ENCODE data around the gene KBTBD4.

The KBTBD4 gene

DNA sequence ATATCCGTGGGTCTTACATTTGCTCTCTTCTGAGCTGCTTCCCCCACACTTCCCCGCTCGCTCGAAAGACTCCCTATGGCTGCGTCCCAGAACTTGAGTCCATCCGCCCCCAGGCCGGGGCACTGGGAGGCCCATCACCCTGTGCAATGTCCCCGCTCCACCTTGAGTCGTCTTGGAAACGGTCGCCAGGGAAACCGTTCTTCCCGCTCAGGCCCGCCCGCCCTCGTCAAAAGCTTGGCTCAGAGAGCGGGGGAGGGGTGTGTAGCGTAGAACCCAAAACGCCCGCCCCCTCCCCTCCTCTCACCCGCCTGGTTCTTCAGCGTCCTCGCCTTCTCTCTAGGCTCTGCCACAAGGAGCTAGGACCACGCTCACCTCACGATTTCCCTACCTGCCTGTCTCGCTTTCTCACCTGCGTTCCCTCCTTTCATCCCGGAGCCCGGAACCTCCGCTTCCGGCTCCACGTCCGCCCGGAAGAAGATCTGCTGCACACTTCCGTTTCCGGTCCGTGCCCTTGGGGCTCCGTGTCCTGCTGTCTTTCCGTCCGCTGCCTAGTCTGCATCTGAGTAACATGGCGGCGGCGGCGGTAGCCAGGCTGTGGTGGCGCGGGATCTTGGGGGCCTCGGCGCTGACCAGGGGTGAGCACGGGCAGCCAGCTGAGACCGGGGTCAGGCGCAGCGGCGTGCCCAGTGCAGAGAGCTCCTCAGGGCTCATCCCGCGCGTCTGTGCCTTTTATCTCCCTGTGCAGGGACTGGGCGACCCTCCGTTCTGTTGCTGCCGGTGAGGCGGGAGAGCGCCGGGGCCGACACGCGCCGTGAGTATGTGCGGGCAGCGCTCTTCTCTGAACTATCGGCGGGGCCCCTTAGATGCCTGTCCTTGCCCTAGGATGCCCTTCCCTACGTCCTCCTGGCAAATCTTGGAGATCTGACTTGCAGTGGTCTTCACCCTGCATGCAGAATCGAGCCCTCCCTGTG, at the start of gene KBTBD4, which contains the start of gene NDUFS3:
Gene KBTBD4, minus strand, starts transcription at position 447 of the 971 bp plus-strand sequence. Its CDS starts 19 bp downstream, at position 428.
Gene NDUFS3, plus strand, starts transcription at position 551 of the 971 bp plus-strand sequence. Its CDS starts 18 bp downstream, at position 569.
- peak; percentile 94 for DNase-seq

GRCh38 chr11:47628026-47628425, 49.3 kb upstream of the KBTBD4 start:
- no peak for DNase-seq

DNA sequence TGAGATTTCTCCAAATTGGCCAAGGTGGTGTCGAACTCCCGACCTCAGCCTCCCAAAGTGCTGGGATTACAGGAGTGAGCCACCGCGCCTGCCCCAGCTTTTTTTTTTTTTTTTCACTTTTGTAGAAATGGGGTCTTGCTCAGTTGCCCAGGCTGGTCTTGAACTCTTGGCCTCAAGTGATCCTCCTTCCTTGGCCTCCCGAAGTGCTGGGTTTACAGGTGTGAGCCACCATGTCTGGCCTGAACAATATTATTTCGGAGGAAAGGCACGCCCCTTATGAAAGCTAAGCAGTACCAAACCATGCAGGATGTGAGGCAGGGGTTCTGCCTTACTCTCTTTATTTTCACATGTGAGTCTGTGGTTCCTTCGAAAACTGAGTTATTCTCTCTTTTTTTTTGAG, 47.5 kb upstream of the KBTBD4 start:
- no peak for DNase-seq

- DNase-seq = no peak
Observed at GRCh38 chr11:47620836-47621378, 42.1 kb upstream of the KBTBD4 start.

DNA sequence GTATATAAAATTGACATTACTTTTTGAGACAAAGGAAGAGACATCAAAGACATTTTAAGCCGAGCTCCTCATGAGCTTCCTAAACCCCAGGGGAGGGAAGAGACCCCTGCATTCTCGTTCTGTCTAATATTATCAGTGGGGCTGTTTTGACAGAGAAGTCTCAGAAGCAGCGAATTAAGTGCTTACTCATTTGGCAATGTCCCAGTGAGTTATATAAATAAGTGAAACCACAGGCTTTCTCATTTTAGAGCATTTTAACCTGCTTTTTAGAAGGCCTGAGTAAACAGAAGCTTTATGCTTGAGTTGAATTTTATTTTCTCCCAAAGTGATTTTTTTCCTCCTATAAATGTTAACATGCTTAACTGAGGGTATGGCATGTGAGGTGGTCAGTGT, 38.6 kb upstream of the KBTBD4 start:
- no peak for DNase-seq

- peak; percentile 65 for DNase-seq
Observed at GRCh38 chr11:47616726-47617416, 38.1 kb upstream of the KBTBD4 start.

GRCh38 chr11:47615249-47615648, 36.5 kb upstream of the KBTBD4 start:
- no peak for DNase-seq

- peak; percentile 65 for DNase-seq
Observed at GRCh38 chr11:47611348-47611794, 32.6 kb upstream of the KBTBD4 start.

DNA sequence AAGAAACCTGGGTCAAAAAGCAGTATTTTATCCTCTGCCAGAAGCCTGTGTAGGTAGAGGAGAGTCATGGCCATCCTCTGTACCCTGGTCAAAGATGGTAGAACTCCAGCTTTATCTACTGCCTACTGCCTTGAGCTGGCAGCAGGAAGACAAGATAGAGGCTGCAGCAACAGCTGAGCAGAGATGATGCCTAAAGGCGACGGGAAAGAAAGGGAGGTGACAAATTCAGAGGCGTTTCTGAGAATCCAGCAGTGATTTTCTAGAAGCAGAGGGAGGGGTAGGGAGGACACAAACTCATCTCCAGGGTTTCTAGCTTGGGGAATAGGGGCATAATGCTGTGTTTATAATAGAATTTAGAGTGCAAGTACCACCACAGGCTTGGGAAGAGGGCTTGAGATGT, 30.9 kb upstream of the KBTBD4 start:
- DNase-seq = no peak

- no peak for DNase-seq
Observed at GRCh38 chr11:47607380-47607779, 28.6 kb upstream of the KBTBD4 start.

GRCh38 chr11:47606731-47607130, 28.0 kb upstream of the KBTBD4 start:
- DNase-seq = no peak

GRCh38 chr11:47605921-47606320, 27.2 kb upstream of the KBTBD4 start:
- DNase-seq = no peak

GRCh38 chr11:47603295-47603694, 24.5 kb upstream of the KBTBD4 start:
- DNase-seq = no peak

DNA sequence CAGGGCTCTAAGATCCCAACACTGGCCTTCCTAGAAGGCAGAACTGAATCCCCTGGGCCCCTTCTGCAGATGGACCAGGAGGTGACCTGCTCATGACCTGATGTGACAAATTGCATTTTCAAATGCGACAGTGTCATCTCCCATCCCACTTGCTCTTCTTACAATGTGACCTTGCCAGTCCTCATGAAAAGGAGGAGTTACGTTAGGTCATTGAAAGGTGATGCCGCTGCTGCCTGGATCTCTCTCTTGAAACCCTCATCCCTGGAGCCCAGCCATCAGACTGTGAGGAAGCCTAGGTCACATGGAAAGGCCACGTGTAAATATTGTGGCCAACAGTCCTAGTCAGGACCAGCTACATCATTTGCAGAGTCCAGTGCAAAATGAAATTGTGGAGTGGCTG, 21.1 kb upstream of the KBTBD4 start:
- DNase-seq = no peak

GRCh38 chr11:47595967-47596366, 17.2 kb upstream of the KBTBD4 start:
- no peak for DNase-seq

GRCh38 chr11:47595029-47595428, 16.3 kb upstream of the KBTBD4 start:
- no peak for DNase-seq

- DNase-seq = no peak
Observed at GRCh38 chr11:47593934-47594855, 15.4 kb upstream of the KBTBD4 start, which contains the start of gene C1QTNF4. C1QTNF4 (minus strand) TSS chr11:47594411; CDS start chr11:47590810, 3,601 bp downstream.

DNA sequence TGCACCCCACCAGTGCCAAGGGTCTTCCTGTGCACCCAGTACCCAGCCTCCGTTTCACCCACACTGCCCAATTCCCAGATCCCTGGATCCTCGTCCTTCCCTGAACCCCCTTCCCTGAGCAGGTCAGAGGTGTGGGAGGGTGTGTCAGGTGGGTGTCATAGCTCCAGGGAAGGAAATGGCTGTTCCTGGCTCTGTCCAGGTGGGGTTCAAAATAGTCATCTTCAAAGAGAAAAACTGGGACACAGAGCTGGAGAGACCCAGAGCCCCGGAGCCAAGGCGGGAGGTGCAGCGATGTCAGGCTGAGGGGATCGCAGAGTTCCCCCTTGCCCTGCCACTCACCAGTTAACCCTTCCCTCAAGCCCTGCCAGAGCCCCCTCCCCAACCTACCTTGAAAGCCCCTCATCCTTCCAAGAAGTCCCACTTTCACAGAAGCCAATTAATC, 14.7 kb upstream of the KBTBD4 start:
- no peak for DNase-seq

GRCh38 chr11:47592970-47593369, 14.2 kb upstream of the KBTBD4 start:
- no peak for DNase-seq

- no peak for DNase-seq
Observed at GRCh38 chr11:47592251-47592650, 13.5 kb upstream of the KBTBD4 start.

DNA sequence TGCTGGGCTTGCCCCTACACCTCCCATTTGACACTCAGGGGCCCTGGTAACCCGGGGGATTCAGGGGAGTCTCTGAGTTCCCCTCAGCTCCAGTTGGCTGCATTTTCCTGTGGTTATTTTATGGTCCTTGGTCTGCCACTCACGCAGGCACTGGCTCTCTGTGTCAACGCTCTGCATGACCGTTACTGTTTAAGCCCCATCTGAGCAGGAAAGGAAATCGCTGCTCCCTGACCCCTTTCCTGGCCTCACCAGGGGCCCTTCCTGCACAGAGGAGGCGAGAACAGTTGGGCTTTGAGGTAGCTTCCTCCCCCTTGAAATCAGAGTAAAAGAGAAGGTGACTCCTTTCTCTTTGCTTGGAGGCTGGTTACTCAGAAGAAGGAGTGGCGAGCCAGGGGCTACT, 13.0 kb upstream of the KBTBD4 start:
- DNase-seq = no peak

Measured in midbrain (tissue), 1 donor.